Measurements from ENCODE around the gene COLEC12.

COLEC12 gene

DNA sequence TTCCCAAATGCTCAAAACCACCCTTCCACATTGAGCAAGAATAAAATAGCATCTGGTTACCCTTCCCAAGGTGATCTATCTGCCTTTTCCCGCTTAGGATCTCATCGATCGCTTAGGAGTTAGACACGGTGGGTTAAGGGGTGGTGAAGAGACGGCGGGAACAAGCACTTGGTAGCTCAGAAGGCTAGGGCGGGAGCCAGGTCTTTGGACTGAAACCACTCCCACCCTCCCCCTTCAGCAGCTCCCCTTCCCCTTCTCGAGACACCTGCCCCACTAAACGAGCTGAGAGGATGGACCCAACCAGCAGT is 233.2 kb downstream of the COLEC12 start:
- peaks cover 15 to 21% of the 10 kb centered on the region in 2 experiments for H3K36me3 ChIP-seq (ENCODE audit: control insufficient read depth in 2 of 2, insufficient read depth in 1 of 2, low read length in 2 of 2)
- H3K27ac ChIP-seq (ENCODE audit: extremely low read depth, low read depth, low read length) = peak overlapping the region; percentile 76
- no peaks in the 10 kb centered on the region for H3K9me3 ChIP-seq (ENCODE audit: control insufficient read depth, insufficient read depth, low read depth, low read length)
- peak; percentile 87 for TF ChIP-seq ZBTB20 (tag by site-specific recombination; IDR thresholded peaks at IDR 0.05)
- TF ChIP-seq ZNF707 (tag by site-specific recombination; IDR thresholded peaks at IDR 0.05) = no peak
- TF ChIP-seq, protein P1, sequence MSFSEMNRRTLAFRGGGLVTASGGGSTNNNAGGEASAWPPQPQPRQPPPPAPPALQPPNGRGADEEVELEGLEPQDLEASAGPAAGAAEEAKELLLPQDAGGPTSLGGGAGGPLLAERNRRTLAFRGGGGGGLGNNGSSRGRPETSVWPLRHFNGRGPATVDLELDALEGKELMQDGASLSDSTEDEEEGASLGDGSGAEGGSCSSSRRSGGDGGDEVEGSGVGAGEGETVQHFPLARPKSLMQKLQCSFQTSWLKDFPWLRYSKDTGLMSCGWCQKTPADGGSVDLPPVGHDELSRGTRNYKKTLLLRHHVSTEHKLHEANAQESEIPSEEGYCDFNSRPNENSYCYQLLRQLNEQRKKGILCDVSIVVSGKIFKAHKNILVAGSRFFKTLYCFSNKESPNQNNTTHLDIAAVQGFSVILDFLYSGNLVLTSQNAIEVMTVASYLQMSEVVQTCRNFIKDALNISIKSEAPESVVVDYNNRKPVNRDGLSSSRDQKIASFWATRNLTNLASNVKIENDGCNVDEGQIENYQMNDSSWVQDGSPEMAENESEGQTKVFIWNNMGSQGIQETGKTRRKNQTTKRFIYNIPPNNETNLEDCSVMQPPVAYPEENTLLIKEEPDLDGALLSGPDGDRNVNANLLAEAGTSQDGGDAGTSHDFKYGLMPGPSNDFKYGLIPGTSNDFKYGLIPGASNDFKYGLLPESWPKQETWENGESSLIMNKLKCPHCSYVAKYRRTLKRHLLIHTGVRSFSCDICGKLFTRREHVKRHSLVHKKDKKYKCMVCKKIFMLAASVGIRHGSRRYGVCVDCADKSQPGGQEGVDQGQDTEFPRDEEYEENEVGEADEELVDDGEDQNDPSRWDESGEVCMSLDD (tag by site-specific recombination; IDR thresholded peaks at IDR 0.05) = no peak
- POLR2A ChIA-PET = interaction anchor here (0.8 to 1.6 kb wide), 13 partner anchors 9 to 391 kb away, joined by 3 to 9 read pairs (median 3); partner anchors contain the start of gene USP14
- H3K4me3 ChIP-seq (ENCODE audit: low read depth, low read length) = peak overlapping the region; percentile 87
- CTCF ChIA-PET = interaction anchor here (1.1 kb wide), 1 partner anchor 48 kb away, joined by 3 read pairs; no protein-coding TSS in a partner anchor
- H3K4me1 ChIP-seq (ENCODE audit: control insufficient read depth, insufficient read depth, low read length) = no peaks in the 10 kb centered on the region

Data from HEK293 (cell line).